ENCODE data around the gene RSRC1.

Gene RSRC1

GRCh38 chr3:158098309-158098639, 11.6 kb upstream of the RSRC1 start:
- TF ChIP-seq TAF1 (IDR thresholded peaks at IDR 0.05; ENCODE audit: low read depth) (no peak), CREB1 (IDR thresholded peaks at IDR 0.05; ENCODE audit: low read depth) (no peak), USF1 (IDR thresholded peaks at IDR 0.05) (no peak)

- TF ChIP-seq REST (IDR thresholded peaks at IDR 0.05; ENCODE audit: low read depth) (no peak), EP300 (IDR thresholded peaks at IDR 0.05; ENCODE audit: borderline replicate concordance) (no peak)
Measured at GRCh38 chr3:158098834-158099424, 11.0 kb upstream of the RSRC1 start.

DNA sequence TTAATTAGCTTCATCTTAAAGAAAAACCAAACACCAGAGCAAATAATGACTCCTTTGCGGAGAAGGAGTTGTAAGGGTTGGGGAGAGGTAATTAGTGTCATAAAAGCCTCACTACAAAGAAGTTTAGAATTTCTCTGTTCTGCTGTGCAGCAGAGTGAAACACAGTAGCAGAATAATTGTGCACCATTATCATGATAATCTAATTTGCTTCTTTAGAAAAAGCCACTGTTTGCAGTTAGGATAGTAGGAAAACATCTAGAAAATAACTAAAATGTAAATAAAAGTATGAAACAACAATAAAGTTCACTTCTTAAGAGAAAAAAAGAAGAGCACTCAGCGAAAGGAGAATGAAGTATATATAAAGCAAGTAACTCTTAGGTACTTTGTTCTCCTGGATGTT, 9.2 kb upstream of the RSRC1 start:
- TF ChIP-seq EP300 (IDR thresholded peaks at IDR 0.05; ENCODE audit: borderline replicate concordance) (no peak), YY1 (IDR thresholded peaks at IDR 0.05; ENCODE audit: low read depth) (no peak)

DNA sequence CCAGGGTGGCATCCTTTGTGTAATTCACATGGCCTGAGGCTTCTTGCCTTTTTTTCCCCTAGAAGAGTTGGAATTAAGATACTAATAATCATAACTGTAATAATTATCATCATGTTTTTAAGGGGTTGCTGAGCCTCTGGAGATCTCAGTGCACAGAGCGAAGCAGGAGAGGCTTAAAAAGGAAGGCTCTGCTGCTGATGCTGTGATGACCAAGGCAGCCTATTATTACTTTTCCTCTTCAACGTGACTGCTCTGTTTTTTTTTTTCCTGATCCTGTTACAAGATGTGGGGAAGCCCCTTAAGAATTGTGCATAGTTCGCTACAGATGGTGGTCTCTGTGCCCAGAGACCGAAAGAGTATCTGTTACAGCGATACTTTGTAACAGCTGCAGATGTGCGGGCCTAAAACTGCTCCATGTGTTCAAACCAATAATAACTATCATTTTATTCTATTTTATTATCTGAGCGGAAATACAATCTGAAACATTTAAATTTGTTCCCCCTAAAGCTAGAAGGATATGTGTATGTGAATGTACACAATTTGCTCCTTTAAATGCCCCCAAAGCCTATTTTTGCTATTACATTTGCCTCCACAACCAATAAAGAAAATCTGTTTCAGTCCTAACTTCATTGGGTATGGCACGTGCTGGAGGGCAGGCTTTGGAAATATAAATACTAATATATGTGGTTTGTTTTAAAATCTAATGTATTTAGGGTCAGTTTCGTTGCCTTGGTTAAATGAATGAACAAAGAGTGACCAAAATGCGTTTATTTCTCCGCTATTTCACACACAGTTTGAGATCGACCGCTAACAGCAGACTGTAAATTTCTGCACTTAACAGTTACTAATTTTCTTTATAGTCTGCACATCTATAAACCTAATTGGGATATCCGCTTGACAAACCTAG, 8.3 kb upstream of the RSRC1 start:
- no peak for TF ChIP-seq NFIC (IDR thresholded peaks at IDR 0.05)
- TF ChIP-seq CEBPB (IDR thresholded peaks at IDR 0.05) = no peak
- no peak for TF ChIP-seq TEAD4 (IDR thresholded peaks at IDR 0.05)
- no peak for TF ChIP-seq TAF1 (IDR thresholded peaks at IDR 0.05; ENCODE audit: low read depth)
- TF ChIP-seq CREB1 (IDR thresholded peaks at IDR 0.05; ENCODE audit: low read depth) = no peak
- TF ChIP-seq USF1 (IDR thresholded peaks at IDR 0.05) = no peak
- TF ChIP-seq FOXM1 (IDR thresholded peaks at IDR 0.05; ENCODE audit: borderline replicate concordance, low read depth) = no peak
- no peak for TF ChIP-seq EP300 (IDR thresholded peaks at IDR 0.05; ENCODE audit: borderline replicate concordance)
- no peak for TF ChIP-seq MAX (IDR thresholded peaks at IDR 0.05)
- no peak for TF ChIP-seq TCF12 (IDR thresholded peaks at IDR 0.05; ENCODE audit: low read depth)
- TF ChIP-seq REST (IDR thresholded peaks at IDR 0.05; ENCODE audit: low read depth) = no peak
- no peak for TF ChIP-seq EGR1 (IDR thresholded peaks at IDR 0.05)
- no peak for TF ChIP-seq RAD21 (IDR thresholded peaks at IDR 0.05; ENCODE audit: low read depth)

DNA sequence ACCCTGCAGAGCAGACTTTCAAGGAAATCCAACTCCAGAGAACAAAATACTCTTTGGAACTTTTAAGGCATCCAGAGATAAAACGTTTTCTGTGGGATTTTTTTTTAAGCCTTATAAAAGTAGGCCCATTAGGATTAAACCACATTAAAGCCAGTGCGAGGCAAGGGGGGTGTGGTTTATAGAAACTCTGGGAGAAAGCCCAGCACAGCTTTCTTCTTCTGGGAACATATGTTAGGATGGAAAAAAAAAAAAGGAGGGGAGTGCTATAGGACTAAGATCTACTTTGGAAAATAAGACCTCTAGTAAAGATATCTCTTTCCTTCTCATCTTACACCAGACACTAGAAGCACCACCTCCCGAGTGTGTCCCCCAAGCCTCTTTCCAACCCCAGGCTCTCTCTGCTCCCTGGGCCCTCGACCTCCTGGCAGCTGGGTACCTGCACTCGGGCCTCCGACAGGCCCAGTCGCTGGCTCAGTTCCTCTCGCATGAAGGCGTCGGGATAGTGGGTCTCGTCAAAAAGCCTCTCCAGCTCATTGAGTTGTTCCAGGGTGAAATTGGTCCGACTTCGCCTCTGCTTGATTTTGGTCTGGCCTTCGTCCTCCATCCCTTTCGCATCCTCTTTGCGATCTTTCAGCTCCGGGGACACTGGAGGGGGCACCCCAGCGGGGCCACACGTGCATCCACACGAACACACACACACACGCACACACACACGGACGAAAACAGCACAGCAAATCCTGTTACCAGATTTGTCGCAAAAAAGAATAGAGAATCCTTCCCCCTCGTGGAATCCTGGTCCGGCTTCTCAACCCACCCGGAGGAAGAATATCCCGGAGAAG, 7.4 kb upstream of the RSRC1 start:
- no peak for TF ChIP-seq REST (IDR thresholded peaks at IDR 0.05; ENCODE audit: low read depth)
- TF ChIP-seq RAD21 (IDR thresholded peaks at IDR 0.05; ENCODE audit: low read depth) = no peak
- TF ChIP-seq TCF12 (IDR thresholded peaks at IDR 0.05; ENCODE audit: low read depth) = no peak
- no peak for TF ChIP-seq FOXM1 (IDR thresholded peaks at IDR 0.05; ENCODE audit: borderline replicate concordance, low read depth)
- no peak for TF ChIP-seq CREB1 (IDR thresholded peaks at IDR 0.05; ENCODE audit: low read depth)
- TF ChIP-seq CEBPB (IDR thresholded peaks at IDR 0.05) = no peak

All from Ishikawa (cell line).